ENCODE data around the gene KCNH1. TPM values are rescaled to one million over a fixed set of nuclear protein-coding genes. Genes with fewer than 3 reads are reported as not detected.
A peak's percentile ranks its signal among the peaks of the same experiment; 100 is the strongest.

Gene KCNH1
- polyA plus RNA-seq, 4 donors: 0.21 to 0.37 (median 0.30) TPM

DNA sequence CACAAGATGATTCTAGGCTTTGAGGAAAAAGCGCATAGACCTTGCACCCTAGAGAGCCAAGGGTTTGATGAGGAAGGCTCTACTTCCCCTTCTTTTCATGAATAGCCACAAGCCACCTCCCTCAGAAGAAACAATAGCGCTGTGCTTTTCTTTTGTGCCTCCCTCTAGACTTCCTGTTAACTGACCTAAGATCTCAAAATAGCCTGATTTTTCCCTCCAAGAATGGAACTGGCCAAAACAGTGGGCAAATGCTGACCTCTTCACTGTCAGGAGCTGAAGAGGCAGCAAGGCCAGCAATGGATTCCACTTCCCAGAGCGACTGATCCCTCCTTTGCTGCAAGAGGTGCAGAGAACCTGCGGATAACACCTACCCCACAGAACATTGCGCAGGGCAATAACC lies 362.8 kb downstream of the KCNH1 start:
- no peak for DNase-seq (ENCODE audit: low read depth in 4 of 4, low spot score in 3 of 4)

DNA sequence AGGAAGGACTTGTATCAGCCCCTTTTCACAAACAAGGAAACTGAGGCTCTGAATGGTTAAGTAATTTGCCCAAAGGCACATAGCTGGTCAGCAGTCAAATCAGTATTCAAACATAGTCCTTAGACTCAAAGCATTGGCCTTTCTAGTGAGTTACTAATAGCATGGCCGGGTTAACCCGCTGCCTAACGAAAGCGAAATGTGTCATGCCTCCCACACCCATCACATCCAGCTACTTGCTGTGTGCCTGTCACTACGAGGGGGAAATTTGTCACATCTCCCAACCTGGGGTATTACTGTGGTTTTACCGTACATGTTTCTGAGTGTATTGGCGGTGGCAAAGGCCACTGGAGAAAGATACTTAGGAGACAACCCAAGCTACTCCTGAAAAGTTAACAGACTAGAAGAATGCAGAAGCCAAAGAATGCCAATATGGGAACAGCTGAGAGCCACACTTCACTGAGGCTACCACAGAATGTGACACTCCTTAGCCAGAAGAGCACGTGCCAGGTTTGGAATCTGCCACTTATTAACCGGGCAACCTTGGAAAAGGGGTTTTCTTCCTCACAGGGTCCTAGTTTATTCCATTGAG lies 363.5 kb downstream of the KCNH1 start:
- DNase-seq (ENCODE audit: low read depth in 4 of 4, low spot score in 3 of 4): no peak

DNA sequence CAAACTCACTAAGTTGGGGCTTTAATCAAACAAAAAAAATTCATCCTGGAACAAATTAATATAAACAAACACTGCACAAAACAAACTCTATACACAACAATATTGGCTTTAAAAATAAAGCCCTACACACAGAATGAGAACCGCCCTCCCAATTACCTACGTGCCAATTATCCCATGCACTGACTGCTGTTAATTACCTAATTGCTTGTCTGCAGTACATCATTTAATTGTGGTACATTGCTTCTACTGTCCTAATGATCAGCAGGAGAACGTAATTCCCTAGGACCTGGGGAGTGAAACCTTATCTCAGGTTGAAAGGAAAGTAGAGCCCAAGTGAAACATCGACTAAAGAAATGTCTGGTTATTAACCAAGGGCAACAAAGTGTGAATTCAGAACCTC lies 364.5 kb downstream of the KCNH1 start:
- no peak for DNase-seq (ENCODE audit: low read depth in 4 of 4, low spot score in 3 of 4)

DNA sequence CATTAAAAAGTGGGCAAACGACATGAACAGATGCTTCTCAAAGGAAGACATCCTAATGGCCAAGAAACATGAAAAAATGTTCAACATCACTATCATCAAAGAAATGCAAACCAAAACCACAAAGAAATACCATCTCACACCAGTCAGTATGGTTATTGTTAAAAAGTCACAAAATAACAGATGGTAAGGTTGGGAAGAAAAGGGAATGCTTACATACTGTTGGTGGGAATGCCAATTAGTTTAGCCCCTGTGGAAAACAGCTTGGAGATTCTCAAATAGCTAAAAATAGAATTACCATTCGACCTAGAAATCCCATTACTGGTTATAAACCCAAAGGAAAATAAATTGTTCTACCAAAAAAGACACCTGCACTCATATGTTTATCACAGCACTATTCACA lies 369.4 kb downstream of the KCNH1 start:
- DNase-seq (ENCODE audit: low read depth in 4 of 4, low spot score in 3 of 4): no peak

DNA sequence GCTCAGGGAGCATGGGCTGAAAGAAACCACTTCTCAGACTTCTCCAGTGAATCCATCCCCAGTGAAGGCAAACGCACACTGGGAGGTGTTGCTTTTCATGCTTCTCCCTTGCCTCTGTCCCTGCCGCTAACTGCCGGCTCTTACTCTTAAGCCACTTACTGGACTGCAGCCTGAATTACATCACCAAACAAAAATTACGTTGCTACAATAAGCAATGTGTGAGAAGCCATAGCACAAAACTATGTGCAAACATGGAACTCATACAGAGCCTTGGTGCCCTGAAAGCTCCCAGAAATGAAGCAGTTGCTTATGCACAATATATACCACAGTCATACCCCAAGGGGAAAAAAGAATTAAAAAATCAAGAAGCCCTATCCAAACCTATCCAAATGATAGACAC lies 375.2 kb downstream of the KCNH1 start:
- DNase-seq (ENCODE audit: low read depth in 4 of 4, low spot score in 3 of 4): no peak

DNA sequence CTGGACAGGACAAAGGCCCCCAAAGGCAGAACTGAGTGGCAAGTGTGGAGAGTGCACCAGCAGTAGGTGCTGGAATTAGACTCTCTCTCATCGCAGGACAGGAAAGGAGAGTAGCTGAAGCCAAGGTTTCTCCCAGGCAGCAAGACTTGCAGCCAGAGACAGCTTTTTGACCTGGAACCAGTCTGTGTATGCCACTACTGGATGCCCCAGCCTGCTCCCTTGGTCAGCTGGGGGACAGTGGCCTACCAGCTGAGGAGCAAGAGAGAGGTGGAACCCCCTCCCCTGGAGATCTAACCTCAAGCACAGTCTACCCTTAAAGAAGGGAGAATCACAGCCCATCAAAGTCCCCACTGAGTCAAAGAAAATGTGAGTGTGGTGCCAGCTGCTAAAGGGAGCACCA lies 375.7 kb downstream of the KCNH1 start:
- DNase-seq (ENCODE audit: low read depth in 4 of 4, low spot score in 3 of 4): no peak

DNA sequence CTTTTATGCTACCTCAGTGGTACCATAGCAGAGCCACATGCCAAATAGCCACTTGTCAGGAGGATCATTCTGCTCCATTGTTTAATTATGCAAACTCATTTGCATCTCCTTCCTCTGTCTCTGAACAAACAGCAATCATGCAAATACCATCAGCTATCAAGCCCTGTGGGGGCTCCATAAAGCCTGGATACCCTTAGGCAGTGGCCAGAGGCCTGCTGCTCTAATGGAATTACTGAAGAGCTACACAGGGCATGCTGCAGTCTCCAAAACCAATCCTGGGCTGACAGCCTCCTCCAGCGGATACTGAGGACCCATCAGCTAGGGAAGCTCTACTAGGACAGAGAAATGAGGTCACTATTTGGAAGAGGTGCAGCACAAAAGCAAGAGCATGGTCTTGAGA lies 376.3 kb downstream of the KCNH1 start:
- DNase-seq (ENCODE audit: low read depth in 4 of 4, low spot score in 3 of 4): no peak

DNA sequence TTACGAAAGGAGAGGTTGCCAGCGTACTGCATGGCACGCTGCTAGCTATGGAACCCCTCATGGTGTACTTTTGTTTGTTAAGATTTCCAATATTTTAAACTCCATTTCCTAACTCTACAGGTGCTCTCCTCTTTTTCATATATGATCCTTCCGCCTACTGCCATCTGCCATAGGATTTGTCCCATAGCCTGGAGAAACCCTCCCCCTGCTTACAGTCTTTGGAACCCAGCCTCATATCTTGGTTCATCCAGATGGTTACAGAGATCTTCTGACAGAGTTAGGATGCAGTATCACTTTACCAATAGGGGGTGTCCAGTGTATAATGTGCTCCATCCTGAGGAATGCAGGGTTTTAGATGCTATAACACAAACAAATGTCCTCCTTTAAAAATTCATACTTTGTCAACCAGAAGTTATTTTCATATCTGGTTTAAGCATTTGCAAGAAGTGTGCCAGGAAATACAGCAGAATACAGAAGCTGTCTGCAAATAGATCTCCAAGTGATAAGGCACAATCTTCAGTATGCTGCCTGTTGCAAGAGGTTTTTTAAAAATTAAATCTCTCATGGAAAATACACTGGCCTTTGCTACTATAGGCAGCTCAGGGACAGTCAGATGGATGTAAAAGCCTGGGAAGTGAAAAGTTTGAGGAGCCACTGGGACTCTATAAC lies 377.8 kb downstream of the KCNH1 start:
- DNase-seq (ENCODE audit: low read depth in 4 of 4, low spot score in 3 of 4): no peak

DNA sequence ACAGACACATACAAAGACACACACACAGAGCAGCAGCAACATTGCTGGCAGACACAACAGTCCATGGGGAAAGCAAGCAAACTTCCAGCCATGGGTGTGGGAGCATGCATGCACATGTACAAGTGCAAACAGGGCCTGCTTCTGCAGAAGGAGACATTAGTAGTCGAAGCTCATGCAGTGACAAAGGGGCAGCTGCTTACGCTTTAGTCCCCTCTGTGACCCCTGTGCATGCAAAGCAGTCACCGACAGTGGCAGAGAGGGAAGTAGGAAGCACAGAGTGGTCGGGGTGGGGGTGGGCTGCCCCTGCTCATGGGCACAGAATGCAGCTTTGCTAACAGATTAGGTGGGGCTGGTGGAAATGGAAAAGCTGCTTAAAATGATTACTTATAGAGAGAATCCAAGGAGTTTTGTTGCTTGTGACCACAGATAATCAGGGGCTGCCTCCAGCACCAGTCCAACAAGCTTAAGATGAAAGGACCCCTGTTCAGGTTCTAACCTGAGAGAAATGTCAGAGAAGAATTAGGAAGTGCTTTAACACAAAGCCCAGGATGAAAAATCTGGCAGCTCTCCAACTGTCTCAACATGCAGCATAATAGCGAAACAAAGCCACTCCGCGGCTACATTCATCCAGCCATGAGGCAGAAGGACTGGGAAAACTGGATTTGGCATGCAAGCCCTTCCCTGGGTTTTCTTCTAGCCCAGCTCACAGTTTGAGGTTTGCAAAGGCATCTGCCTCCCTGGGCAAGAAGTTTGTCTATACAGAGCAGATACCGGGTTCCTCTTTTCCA lies 378.9 kb downstream of the KCNH1 start:
- DNase-seq (ENCODE audit: low read depth in 4 of 4, low spot score in 3 of 4): peak in 2 of 4 donors; percentile 6 to 20

DNA sequence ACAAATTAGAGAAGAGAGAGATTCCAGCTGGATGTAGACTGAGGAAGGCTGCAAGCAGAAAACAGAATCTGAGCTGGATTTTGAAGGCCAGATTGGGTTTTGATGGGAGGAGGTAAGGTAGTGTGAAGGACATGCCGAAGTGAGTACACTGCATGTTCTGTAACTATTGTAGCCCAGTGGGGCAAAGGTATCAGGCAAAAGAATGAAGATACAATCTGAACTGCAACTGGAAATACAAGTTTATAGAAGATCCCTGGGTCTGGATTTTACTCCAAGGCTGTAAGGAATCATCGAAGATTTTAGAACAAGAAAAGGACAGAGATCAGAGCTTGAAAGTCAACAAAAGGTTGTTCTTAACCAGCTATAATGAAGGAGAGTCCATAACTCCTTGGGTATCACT lies 382.0 kb downstream of the KCNH1 start:
- DNase-seq (ENCODE audit: low read depth in 4 of 4, low spot score in 3 of 4): no peak

DNA sequence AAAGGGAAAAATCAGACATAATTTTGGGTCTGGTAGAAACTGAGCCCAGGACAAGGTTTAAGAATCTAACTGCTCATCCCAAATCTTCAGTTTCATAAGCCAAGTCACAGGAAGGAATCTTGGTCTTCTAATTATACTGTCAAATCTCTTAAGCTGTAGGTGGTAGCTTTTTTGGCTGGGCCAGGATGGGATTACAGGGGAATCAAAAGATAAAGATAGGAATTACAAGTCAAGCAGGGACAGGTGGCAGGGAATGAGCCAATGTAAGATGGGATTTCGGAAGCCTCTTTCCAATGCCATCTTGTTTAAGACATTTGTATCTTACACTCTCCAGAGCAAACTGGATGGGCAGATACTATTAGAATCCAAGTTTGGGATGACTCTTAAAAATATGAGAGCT lies 383.5 kb downstream of the KCNH1 start:
- DNase-seq (ENCODE audit: low read depth in 4 of 4, low spot score in 3 of 4): no peak

DNA sequence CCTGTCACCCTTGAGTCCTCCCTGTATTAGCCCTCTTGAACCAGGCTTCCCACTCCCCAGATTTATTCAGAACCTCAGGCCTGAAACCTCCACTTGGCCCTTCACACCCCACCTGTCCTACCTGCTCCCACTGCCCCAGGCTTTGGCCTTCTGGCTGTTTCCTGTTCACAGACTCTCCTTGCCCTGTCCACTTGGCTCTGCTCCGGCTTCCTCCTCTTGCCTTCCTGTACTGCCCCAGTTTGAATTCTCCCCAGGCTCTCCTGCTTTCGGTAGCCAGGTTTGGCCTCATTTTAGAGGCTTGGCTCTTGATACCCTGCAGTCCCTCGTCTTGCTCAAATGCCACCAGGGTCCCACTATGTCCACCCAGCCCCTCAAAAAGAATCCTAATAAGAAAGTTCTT lies 385.2 kb downstream of the KCNH1 start:
- DNase-seq (ENCODE audit: low read depth in 4 of 4, low spot score in 3 of 4): no peak

DNA sequence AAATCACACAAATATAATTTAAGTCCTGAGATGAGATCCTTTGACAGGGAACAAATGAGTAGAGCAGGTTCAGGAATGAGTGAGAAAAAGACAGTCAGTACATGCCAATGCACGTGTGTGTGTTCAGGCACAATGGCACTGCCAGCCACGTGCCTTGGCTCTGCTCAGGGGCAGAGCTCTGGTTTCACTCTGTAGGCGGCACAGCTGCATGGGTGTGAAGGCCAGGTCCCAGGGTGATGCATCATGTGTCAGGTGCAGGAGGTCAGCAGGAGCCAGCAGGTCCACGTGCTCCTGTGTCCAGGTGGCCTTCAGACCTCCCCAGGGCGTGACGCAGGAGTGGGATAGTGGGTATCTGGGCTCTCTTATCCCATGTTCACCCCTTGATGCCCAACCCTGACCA lies 386.1 kb downstream of the KCNH1 start:
- no peak for DNase-seq (ENCODE audit: low read depth in 4 of 4, low spot score in 3 of 4)

DNA sequence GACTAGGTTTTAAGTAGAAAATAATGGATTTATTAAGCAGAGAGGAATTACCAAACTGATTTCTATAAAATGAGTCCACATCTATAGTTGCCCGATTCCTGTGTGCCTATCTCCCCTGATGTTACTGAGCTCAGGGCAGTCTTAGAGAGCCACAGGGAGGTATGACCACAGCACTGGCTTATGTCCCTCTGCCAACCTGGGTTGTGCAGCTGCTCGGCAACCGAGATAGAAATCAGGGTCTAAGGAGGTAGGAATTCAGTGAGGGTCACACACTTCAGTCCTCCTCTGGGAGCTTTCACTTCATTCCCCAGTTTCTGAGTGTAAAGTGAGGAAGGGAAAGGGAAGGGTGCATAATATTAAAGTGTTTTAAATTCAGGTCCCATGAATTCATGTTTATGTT lies 386.8 kb downstream of the KCNH1 start:
- DNase-seq (ENCODE audit: low read depth in 4 of 4, low spot score in 3 of 4): no peak

DNA sequence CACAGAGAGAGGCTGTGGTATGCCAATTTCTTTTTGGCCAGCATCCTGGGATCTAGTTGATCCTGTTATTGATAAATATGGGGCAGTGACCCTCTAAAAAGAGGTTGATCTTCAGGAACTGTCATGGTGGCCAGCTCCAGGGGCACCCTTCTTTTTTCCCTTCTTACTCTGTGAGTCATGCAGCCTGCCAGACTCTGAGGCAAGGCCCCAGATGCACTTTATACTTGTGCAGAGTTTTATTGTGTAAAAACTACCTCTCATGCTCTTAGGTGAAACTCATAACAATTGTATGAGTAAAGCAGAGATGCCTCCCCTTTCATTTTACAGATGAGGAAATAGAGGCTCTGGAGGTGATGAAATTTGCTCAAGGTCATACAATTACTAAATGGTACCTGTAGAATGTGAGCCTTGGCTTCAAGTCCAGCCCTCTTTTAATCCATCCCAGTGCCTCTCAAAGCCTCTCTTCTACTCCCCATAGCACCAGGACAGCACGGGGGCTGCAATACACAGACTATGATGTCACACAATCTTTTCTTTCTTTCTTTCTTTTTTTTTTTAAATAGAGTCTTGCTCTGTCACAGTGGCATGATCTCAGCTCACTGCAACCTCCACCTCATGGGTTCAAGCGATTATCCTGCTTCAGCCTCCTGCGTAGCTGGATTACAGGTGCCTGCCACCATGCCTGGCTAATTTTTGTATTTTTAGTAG lies 387.8 kb downstream of the KCNH1 start:
- no peak for DNase-seq (ENCODE audit: low read depth in 4 of 4, low spot score in 3 of 4)

DNA sequence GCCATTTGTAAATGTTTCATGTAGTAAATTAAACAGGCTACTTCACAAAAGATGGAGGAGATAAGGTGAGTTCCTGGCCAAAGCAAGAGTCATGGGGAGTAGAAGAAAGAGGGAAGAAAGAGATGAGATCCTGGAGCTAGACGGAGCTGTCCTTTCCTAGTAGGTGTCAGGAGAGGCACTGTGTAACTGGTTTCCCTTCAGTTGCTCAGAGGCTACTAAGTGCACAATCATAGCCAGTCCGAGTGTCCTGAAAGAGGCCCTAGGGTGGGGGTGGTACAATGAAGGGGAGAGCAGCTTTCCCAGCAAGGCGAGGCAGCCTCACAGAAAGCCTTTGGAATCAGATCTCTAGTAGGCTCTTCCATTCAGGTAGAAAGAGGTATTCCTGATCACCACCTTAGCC lies 390.9 kb downstream of the KCNH1 start:
- no peak for DNase-seq (ENCODE audit: low read depth in 4 of 4, low spot score in 3 of 4)

DNA sequence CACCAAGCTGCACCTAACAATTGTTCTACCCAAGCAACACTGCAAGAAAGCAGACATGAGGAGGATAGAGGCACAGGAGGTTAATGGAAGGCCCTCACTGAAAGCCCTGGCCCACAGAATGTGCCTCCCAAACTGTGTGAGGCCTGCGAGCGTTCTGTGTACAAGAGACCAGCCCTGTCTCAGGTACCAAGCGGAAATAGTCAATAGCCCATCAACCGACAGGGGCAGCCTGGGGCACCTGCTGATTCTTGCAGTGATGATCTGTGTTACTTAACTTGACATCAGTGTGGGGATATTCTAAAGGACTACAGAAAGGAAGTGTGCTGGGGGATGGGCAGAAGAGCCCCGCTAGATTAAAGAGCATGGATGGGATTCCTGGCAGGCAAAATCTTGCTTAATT lies 392.4 kb downstream of the KCNH1 start:
- no peak for DNase-seq (ENCODE audit: low read depth in 4 of 4, low spot score in 3 of 4)

DNA sequence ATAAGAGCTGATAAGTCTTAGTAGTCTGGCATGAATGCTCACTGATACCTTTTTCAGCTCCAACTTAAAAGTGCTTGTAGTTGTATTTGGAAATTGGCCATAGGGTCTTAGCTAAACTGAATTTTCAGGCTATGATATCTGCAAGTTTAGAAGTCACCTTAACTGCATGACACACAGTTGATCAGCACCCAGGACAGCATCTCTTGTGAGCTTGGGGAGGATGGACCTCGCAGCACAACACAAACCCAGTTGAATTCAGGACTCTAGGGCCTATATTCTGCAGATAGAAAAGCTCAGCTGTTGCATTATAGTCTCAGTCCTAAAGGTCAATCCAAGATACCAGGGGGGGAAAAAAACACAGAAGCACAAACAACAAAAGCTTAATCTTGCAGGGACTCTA lies 394.3 kb downstream of the KCNH1 start:
- peak in 1 of 4 donors; percentile 12 for DNase-seq (ENCODE audit: low read depth in 4 of 4, low spot score in 3 of 4)

DNA sequence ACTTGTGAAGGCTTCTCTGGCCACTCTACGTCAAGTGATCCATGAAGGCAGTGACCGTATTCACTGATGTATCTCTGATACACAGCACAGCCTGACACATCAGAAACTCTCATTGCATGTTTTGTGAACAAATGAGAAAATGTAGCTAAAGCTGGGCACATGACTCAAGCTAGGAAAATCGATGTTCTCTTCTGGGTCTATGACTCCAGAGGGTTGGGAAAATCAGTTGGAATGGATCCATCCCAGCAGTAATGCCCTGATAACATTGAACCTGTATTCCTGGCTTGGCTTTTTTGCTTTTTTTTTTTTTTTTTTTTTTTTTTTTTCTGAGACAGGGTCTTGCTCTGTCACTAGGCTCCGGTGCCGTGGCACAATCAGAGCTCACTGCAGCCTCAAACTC lies 395.7 kb downstream of the KCNH1 start:
- DNase-seq (ENCODE audit: low read depth in 4 of 4, low spot score in 3 of 4): no peak

DNA sequence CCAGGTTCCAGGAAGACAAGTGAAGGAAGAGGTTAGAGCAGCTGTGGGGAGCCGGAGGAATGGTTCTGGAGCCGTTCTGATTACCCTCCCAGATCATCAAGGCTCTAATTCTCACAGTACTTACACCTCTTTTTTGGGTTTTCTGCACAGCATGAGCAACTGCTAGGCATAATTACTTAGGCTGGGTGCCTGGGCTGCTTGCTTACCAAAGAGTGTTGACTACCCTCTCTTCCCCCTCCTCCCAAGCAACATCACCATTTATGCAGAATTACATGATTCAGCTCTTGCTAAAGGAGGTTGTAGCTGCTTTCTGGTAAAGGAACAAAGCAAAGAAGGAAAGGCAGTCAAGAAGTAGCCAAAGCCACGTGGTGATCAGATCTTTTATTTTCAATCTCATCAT lies 397.2 kb downstream of the KCNH1 start:
- DNase-seq (ENCODE audit: low read depth in 4 of 4, low spot score in 3 of 4): no peak

DNA sequence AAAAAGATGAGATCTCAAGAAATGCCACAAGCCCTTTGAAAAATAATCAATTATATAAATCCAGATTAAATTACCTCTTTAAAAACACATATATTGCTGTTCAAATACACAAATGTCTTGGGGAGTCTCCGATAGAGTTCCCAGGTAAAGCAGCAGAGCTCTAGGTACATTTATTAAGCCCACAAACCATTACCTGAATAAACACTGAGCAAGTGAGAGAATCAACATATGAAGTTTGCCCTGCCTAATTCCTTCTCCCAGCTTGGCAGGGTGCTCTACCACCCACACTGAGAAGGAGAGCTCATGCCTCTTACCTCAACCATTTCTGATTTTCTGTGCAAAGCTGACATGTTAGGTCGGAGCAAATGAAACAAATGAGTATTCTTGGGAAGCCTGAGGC lies 402.4 kb downstream of the KCNH1 start:
- no peak for DNase-seq (ENCODE audit: low read depth in 4 of 4, low spot score in 3 of 4)
